Gastrocnemius medialis (tissue), 4 donors: ENCODE measurements around the gene GGPS1. TPM values are rescaled to one million over a fixed set of nuclear protein-coding genes. Genes with fewer than 3 reads are reported as not detected.

Experiments
- ATAC-seq, 2 donors: fragments of 150-250 bp; one replicate each; pipeline ENCODE4 v1.9.1; 2016
- DNase-seq, 2 donors: peaks; one replicate each; pipeline ENCODE4 v3.0.0-alpha.2; 2019
- H3K27ac ChIP-seq, 4 donors: fragments of 200-600 bp; sonication (generic); 1 replicate in 1 of 4; 2 replicates in 3 of 4; pipeline ENCODE4 v1.5.1; 2016 to 2018; ENCODE audit warnings: mild to moderate bottlenecking in 2 of 4, moderate library complexity in 1 of 4
- H3K27me3 ChIP-seq, 3 donors: fragments of 200-600 bp; sonication (generic) in 2 of 3; 1 replicate in 1 of 3; 2 replicates in 2 of 3; pipeline versions ENCODE4 v1.5.1 to v1.6.0; 2016 to 2019; ENCODE audit warnings: mild to moderate bottlenecking in 1 of 3, moderate library complexity in 1 of 3
- H3K36me3 ChIP-seq, 2 donors: fragments of 200-600 bp; sonication (generic) in 1 of 2; one replicate each; pipeline ENCODE4 v1.5.1; 2017 to 2018
- H3K4me1 ChIP-seq, 2 donors: fragments of 200-600 bp; sonication (generic) in 1 of 2; one replicate each; pipeline ENCODE4 v1.5.1; 2016 to 2017; ENCODE audit warnings: mild to moderate bottlenecking in 2 of 2
- H3K4me3 ChIP-seq, 4 donors: fragments of 200-600 bp; sonication (generic) in 3 of 4; 1 replicate in 1 of 4; 2 replicates in 3 of 4; pipeline ENCODE4 v1.5.1; 2016 to 2019; ENCODE audit warnings: mild to moderate bottlenecking in 2 of 4
- H3K9me3 ChIP-seq, 3 donors: fragments of 200-600 bp; sonication (generic) in 2 of 3; 1 replicate in 1 of 3; 2 replicates in 2 of 3; pipeline ENCODE4 v1.5.1; 2016 to 2019
- POLR2A ChIP-seq, 2 donors: fragments of 450-650 bp; IDR thresholded peaks; one replicate each; pipeline ENCODE4 v1.6.1; 2017; ENCODE audit warnings: antibody characterized with exemption in 2 of 2, mild to moderate bottlenecking in 2 of 2, moderate library complexity in 2 of 2
- in situ Hi-C, 4 donors: fragments of 200-750 bp; cut with MboI; loops; one replicate each; pipeline versions ENCODE4 v1.15.0 to v1.8.0; 2017; ENCODE audit warnings: low sequenced_read_pairs in 4 of 4
- intact Hi-C: fragments of 100-400 bp; cut with DNase I; formaldehyde crosslinking; loops from one replicate; pipeline ENCODE4 v1.15.1; 2023; ENCODE audit warnings: low total_unique reads
- total RNA-seq, 4 donors: library from RNA; depleted of rRNA; stranded (reverse); fragments of >200 nt; gene quantifications; one replicate each; pipeline versions ENCODE4 v1.1.0 to v1.2.3, GENCODE V29; 2016
- TF ChIP-seq, protein P1 (sequence below), 5 experiments: fragments of 450-650 bp in 3 of 5; fragments of 200-600 bp in 2 of 5; sonication (generic) in 2 of 5; IDR thresholded peaks in 4 of 5; conservative IDR thresholded peaks in 1 of 5; 1 replicate in 4 of 5; 2 replicates in 1 of 5; pipeline ENCODE4 v1.5.1; 2016 to 2019; ENCODE audit warnings: antibody characterized with exemption in 5 of 5, mild to moderate bottlenecking in 3 of 5, moderate library complexity in 3 of 5

The GGPS1 gene
- total RNA-seq, 4 donors from 2014 or later = 14.5 to 21.9 (median 17.7) TPM

DNA sequence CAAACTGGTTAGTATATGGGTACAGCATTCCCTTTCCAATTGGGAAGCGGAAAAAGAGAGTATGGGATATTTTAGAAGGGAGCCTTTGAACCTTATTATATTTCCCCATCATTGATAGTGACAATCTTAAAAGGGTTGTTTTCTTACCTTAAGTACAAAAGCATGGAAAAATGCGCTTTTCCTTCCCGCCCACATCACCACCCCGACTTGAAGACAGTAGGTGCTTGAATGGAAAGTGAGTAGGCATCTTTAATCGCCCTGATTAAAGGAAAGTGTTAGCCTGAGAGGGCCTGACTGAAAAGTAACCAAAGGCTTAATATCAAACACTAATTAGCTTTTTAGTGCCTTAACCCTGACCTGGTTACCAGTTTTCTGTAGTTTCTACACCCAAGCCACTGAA, 15.4 kb downstream of the GGPS1 start:
- Histone ChIP-seq H3K4me3 (no peak overlapping the region), H3K4me1 (no peaks in the 10 kb centered on the region), H3K36me3 (peaks cover 0 to 27% of the 10 kb centered on the region in 2 donors), H3K27me3 (no peaks in the 10 kb centered on the region), H3K27ac (no peak overlapping the region), H3K9me3 (no peaks in the 10 kb centered on the region)
- in situ Hi-C loops = no loop called here
- TF ChIP-seq POLR2A (IDR thresholded peaks at IDR 0.05) = no peak
- TF ChIP-seq, protein P1, sequence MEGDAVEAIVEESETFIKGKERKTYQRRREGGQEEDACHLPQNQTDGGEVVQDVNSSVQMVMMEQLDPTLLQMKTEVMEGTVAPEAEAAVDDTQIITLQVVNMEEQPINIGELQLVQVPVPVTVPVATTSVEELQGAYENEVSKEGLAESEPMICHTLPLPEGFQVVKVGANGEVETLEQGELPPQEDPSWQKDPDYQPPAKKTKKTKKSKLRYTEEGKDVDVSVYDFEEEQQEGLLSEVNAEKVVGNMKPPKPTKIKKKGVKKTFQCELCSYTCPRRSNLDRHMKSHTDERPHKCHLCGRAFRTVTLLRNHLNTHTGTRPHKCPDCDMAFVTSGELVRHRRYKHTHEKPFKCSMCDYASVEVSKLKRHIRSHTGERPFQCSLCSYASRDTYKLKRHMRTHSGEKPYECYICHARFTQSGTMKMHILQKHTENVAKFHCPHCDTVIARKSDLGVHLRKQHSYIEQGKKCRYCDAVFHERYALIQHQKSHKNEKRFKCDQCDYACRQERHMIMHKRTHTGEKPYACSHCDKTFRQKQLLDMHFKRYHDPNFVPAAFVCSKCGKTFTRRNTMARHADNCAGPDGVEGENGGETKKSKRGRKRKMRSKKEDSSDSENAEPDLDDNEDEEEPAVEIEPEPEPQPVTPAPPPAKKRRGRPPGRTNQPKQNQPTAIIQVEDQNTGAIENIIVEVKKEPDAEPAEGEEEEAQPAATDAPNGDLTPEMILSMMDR (IDR thresholded peaks at IDR 0.05 in 4 of 5, conservative IDR thresholded peaks at IDR 0.05 in 1 of 5) = no peak
- intact Hi-C loops = no loop called here
- DNase-seq = no peak
- no peak for ATAC-seq

DNA sequence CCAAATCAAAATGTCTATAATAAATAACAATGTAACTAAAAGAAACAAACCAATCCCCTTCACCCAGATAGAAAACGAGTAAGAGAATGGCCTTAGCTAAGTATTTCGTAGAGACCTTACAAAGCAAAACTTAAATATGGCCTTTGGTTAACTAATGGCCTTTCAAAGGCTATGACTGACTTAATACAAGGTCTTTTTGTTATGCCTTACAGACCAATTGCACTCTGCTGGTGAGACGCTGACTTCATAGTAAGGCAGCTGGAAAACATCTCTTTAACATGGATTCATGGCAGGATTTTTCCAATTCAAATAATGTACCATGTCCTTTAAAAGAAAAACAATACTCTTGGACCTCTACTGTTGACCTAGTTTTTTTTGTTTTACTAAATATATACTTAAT, 23.1 kb downstream of the GGPS1 start:
- H3K4me1 ChIP-seq = no peaks in the 10 kb centered on the region
- H3K36me3 ChIP-seq = peaks cover 0 to 2% of the 10 kb centered on the region in 2 donors
- H3K4me3 ChIP-seq = no peak overlapping the region
- TF ChIP-seq POLR2A (IDR thresholded peaks at IDR 0.05) = no peak
- TF ChIP-seq, protein P1 (IDR thresholded peaks at IDR 0.05 in 4 of 5, conservative IDR thresholded peaks at IDR 0.05 in 1 of 5) = no peak
- H3K9me3 ChIP-seq = no peaks in the 10 kb centered on the region
- in situ Hi-C loops = no loop called here
- no peak overlapping the region for H3K27ac ChIP-seq
- no peaks in the 10 kb centered on the region for H3K27me3 ChIP-seq
- ATAC-seq = no peak
- intact Hi-C loops = no loop called here
- no peak for DNase-seq

DNA sequence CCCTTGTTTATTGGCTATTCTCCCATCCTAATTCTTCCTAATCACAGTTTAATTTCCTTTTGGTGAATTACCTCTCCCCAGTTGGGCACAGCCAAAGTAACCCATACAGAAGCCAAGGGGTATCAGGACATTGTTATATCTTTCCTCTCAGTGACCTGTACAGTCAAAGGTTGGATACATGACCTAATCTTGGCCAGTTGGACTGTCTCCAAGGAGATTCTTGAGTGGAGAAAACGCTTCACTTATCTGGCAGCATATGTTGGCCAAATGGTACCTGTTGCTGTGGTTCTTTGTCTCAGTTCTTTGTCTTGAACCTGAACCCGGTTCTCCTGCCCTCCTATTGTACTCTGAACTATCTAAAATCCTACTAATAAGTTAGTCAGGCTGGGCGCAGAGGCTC, 23.5 kb downstream of the GGPS1 start:
- in situ Hi-C loops = no loop called here

DNA sequence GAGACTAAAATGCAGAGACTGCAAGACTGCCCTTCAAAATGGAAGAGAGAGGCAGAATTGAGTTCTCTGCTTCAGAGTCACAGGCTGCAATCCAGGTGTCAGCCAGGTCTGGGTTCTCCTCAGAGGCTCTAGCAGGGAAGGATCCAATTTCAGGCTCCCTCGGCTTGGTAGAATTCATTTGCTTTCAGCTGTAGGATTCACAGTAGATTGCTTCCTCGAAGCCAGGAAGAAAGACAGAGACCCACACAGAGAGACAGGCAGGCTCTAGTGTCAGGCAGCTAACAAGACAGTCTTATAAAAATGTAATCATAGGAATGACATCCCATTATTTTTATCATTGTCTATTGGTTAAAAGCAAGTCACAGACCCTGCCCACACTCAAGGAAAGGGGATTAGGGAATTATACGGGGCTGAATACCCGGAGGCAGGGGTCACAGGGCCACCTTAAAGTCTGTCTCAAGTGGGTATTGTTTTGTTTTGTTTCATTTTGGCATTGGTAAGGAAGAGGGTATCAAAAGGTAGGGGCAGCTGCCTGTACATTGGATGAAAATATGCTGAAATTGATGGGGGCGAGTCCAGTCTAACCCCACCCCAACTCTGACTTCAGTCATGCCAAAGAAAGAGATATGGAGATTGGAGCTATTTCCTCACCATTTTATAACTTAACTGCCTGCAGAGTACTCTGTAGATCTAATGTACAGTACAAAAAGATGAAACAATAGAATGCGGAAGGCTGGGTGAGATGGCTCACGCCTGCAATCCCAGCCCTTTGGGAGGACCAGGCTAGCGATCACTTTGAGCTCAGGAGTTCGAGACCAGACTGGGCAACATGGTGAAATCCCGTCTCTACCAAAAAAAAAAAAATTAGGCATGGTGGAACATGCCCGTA, 29.4 kb downstream of the GGPS1 start:
- H3K36me3 ChIP-seq = no peaks in the 10 kb centered on the region
- no peak overlapping the region for H3K27ac ChIP-seq
- no peak overlapping the region for H3K4me3 ChIP-seq
- intact Hi-C loops (no loop called here), in situ Hi-C loops (no loop called here)
- no peak for DNase-seq
- TF ChIP-seq POLR2A (IDR thresholded peaks at IDR 0.05) = no peak
- TF ChIP-seq, protein P1 (IDR thresholded peaks at IDR 0.05 in 4 of 5, conservative IDR thresholded peaks at IDR 0.05 in 1 of 5) = no peak
- no peaks in the 10 kb centered on the region for H3K4me1 ChIP-seq
- H3K27me3 ChIP-seq = no peaks in the 10 kb centered on the region
- H3K9me3 ChIP-seq = no peaks in the 10 kb centered on the region
- no peak for ATAC-seq

More for the DNA sequence above, 23.5 kb downstream of the GGPS1 start:
- H3K9me3 ChIP-seq = no peaks in the 10 kb centered on the region
- no peak for DNase-seq
- H3K36me3 ChIP-seq = no peaks in the 10 kb centered on the region
- ATAC-seq = no peak
- no peaks in the 10 kb centered on the region for H3K4me1 ChIP-seq
- TF ChIP-seq POLR2A (IDR thresholded peaks at IDR 0.05) = no peak
- TF ChIP-seq, protein P1 (IDR thresholded peaks at IDR 0.05 in 4 of 5, conservative IDR thresholded peaks at IDR 0.05 in 1 of 5) = no peak
- H3K4me3 ChIP-seq = no peak overlapping the region
- intact Hi-C loops = no loop called here
- H3K27ac ChIP-seq = no peak overlapping the region
- H3K27me3 ChIP-seq = no peaks in the 10 kb centered on the region
